Measurements from ENCODE around the gene AK5.

Gene AK5

DNA sequence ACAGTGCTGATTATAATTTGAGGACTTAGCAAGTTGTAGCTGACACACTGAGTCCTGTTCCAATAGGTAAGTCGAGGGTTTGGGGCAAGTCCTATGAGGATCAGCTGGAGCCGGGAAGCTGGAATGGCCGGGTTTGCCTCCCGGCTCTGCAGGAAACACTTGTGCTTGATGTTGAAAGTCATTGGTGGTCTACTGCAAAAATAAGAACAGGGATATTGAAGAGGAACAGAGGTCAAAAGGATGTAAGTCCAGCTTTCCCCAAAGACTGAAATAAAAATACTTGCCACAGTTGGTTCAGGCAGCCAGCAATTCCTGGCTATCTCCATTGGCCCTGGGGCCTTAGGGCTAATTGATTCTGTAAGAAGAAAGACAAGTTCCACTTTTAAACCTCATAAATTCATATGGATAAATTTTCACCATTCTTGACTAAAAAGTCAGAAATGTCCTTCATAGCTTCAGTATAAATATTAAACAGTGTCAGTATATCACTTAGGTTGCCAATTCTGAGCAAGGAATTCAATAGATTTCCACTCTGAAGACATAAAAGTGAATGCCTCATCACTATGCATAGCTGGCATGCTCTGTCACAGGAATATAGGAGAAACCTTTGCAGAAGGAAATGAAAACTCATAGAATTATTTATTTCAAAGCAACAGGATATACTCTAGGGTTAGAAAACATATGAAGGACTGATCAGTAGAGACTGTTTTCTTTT, 165.2 kb downstream of the AK5 start:
- Mint-ChIP-seq H3K4me1 (no peaks in the 10 kb centered on the region), H3K36me3 (ENCODE audit: low read depth) (no peaks in the 10 kb centered on the region), H3K4me3 (no peak overlapping the region), H3K27ac (no peak overlapping the region), H3K9me3 (no peaks in the 10 kb centered on the region), H3K27me3 (ENCODE audit: low read depth, poor library complexity) (no peaks in the 10 kb centered on the region)
- TF ChIP-seq, protein P1, sequence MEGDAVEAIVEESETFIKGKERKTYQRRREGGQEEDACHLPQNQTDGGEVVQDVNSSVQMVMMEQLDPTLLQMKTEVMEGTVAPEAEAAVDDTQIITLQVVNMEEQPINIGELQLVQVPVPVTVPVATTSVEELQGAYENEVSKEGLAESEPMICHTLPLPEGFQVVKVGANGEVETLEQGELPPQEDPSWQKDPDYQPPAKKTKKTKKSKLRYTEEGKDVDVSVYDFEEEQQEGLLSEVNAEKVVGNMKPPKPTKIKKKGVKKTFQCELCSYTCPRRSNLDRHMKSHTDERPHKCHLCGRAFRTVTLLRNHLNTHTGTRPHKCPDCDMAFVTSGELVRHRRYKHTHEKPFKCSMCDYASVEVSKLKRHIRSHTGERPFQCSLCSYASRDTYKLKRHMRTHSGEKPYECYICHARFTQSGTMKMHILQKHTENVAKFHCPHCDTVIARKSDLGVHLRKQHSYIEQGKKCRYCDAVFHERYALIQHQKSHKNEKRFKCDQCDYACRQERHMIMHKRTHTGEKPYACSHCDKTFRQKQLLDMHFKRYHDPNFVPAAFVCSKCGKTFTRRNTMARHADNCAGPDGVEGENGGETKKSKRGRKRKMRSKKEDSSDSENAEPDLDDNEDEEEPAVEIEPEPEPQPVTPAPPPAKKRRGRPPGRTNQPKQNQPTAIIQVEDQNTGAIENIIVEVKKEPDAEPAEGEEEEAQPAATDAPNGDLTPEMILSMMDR (IDR thresholded peaks at IDR 0.05) = no peak
- DNase-seq = no peak

DNA sequence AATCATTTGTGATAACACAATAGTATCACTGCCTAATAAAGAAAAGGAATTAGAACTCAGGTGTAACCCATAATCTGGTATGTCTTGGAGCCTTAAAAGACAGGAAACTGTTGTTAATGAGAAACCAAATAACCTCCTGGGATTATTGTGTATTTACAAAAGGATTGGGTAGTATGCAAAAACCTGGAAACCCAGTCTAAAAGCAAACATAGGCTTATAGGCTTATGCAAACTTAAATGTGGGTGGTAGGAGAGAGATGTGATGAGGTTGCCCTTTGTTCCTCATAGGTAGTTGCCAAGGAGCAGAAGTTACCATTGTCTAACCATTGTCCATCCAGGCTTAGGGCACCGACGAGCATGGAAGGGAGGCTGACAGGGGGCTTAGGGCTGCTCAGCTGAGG, 165.8 kb downstream of the AK5 start:
- Mint-ChIP-seq H3K9me3 (no peaks in the 10 kb centered on the region), H3K4me3 (no peak overlapping the region), H3K27ac (no peak overlapping the region), H3K27me3 (ENCODE audit: low read depth, poor library complexity) (no peaks in the 10 kb centered on the region), H3K4me1 (no peaks in the 10 kb centered on the region), H3K36me3 (ENCODE audit: low read depth) (no peaks in the 10 kb centered on the region)
- DNase-seq = no peak
- TF ChIP-seq, protein P1 (IDR thresholded peaks at IDR 0.05) = no peak

GRCh38 chr1:77459881-77460280, 178.1 kb downstream of the AK5 start:
- Mint-ChIP-seq H3K36me3 (ENCODE audit: low read depth) (no peaks in the 10 kb centered on the region), H3K4me1 (no peaks in the 10 kb centered on the region), H3K27ac (no peak overlapping the region), H3K4me3 (no peak overlapping the region), H3K27me3 (ENCODE audit: low read depth, poor library complexity) (peaks cover 4% of the 10 kb centered on the region), H3K9me3 (peaks cover 5% of the 10 kb centered on the region)
- no peak for DNase-seq
- TF ChIP-seq, protein P1 (IDR thresholded peaks at IDR 0.05) = no peak

- no peaks in the 10 kb centered on the region for H3K4me1 Mint-ChIP-seq
- peaks cover 5% of the 10 kb centered on the region for H3K9me3 Mint-ChIP-seq
- TF ChIP-seq, protein P1 (IDR thresholded peaks at IDR 0.05) = no peak
- H3K27me3 Mint-ChIP-seq (ENCODE audit: low read depth, poor library complexity) = peaks cover 5% of the 10 kb centered on the region
- H3K36me3 Mint-ChIP-seq (ENCODE audit: low read depth) = no peaks in the 10 kb centered on the region
- DNase-seq = no peak
- H3K27ac Mint-ChIP-seq = no peak overlapping the region
- H3K4me3 Mint-ChIP-seq = no peak overlapping the region
Measured at GRCh38 chr1:77461691-77462090, 179.9 kb downstream of the AK5 start.

DNA sequence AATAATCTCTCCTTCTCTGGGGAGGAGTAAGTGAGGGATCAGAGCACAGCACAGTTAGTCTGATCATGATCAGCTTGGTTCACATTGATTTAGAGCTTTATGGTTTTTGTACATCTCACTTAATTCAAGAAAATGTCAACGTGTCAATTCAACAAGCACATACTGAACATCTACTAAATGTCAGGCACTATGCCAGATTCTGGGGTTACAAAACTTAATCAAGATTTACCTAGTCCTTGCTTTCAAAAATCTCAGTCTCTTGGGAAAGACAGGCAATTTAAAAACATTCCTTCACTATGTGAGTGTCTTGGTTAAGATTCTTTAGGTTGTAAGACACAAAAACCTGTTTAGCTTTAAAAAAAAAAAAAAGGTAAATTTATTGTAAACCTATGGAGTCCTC, 181.4 kb downstream of the AK5 start:
- H3K27me3 Mint-ChIP-seq (ENCODE audit: low read depth, poor library complexity) = peaks cover 5% of the 10 kb centered on the region
- peaks cover 7% of the 10 kb centered on the region for H3K4me1 Mint-ChIP-seq

More for the DNA sequence above, 181.4 kb downstream of the AK5 start:
- no peak for DNase-seq
- no peaks in the 10 kb centered on the region for H3K9me3 Mint-ChIP-seq
- no peak overlapping the region for H3K4me3 Mint-ChIP-seq
- TF ChIP-seq, protein P1 (IDR thresholded peaks at IDR 0.05) = no peak
- H3K36me3 Mint-ChIP-seq (ENCODE audit: low read depth) = no peaks in the 10 kb centered on the region
- no peak overlapping the region for H3K27ac Mint-ChIP-seq
